GM19238 (cell line): ENCODE measurements around the gene HTR2C.
"Not testable (repeated sequence)": the region's sequence is repeated elsewhere in the genome, so short reads cannot be mapped to it uniquely, and the experiment has no call there.

Experiments used
- DNase-seq: peaks from one replicate; pipeline ENCODE4 v3.0.0; 2011; ENCODE audit warnings: low spot score; ENCODE audit not compliant: insufficient read length

HTR2C gene

DNA sequence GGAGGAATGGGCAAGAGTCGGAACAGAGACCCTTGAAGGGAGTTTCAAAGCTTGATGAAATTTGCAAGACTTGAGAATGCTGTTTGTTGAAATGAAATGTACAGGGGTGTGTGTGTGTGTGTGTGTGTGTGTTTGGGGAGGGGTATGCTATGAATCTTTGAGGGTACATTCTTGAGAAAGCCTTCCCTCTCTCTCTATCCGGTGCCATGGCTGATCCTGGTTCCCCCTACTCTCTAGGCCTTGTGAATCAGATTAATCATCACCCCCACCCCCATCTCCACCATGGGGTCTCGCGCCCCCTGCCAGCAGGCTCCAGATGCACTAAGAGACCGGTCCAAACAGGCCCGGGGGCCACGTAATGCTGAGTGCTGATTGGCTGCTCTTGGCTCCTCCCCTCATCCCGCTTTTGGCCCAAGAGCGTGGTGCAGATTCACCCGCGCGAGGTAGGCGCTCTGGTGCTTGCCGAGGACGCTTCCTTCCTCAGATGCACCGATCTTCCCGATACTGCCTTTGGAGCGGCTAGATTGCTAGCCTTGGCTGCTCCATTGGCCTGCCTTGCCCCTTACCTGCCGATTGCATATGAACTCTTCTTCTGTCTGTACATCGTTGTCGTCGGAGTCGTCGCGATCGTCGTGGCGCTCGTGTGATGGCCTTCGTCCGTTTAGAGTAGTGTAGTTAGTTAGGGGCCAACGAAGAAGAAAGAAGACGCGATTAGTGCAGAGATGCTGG, at the start of gene HTR2C:
Gene HTR2C, plus strand, starts transcription at position 441 of the 729 bp plus-strand sequence. CDS start 142,851 bp downstream, outside the sequence.
- no peak for DNase-seq

DNA sequence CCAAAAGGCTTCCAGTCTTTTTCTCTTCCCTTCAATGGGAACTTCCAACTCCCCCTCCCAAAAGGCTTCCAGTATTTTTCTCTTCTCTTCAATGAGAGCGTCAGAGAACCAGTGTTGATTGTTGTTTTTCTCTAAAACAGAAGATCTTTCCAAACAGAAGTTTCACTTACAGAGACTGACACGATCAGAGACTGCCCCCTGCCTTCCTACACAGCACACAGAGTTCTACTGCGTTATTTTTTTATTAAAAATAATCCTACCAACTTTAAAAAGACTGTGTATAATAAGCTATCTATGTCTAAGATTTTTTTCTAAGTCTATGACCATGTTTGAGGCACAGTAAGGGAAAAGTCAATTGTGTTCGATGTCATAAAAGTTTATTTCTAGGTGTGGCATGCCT, 3.5 kb upstream of the HTR2C start:
- no peak for DNase-seq

DNA sequence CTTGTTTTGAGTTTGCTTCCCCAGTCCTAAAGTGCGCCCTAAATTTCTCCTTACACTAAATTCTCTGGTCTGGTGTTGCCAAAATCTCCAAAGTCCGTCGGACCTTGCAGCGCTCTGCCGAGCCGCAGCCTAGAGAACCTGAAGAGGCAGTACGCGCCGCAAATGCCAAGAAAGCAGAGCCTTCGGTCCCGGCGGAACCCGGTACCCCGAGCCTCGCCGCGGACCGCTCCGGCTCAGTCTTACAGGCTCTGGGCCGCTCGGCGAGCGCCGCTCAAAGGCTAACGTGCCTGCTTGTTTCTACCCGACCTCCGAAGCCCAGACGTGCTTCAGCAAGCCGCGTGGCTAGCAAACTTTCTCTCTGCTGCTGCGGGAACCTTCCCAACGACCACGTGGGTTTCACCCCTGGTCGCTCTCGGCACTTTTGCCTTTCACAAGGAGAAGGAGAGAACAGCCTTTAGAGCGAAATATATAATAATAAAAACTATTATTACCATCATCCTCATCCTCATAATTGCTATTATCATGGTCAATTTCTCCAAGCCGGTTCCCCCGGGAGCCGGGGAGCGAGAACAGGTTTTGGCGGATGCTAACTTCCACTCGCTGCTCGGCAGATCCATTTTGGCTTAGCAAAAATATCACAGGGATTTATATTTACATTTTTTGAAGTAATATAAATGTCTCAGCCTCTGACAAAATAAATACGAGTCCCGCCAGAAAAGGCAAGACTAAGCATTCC, 2.2 kb upstream of the HTR2C start:
- no peak for DNase-seq

DNA sequence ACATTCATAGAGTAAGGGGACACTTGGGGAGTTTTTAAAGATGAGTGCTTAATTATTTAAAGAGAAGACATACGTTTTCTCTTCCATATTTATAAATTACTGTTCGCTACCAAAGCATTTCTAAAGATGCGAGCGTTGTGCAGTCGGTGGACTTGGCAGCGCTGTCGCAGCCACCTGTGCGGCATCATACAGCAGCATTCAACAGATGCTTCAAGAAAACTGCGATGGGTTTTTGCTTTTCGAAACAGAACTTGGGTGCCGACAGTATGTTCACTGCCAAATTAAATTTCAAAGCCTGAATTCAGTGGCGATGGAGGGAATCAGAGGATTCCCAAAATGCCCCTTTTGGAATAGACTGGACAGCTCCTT, 1.6 kb upstream of the HTR2C start:
- DNase-seq, result no peak

DNA sequence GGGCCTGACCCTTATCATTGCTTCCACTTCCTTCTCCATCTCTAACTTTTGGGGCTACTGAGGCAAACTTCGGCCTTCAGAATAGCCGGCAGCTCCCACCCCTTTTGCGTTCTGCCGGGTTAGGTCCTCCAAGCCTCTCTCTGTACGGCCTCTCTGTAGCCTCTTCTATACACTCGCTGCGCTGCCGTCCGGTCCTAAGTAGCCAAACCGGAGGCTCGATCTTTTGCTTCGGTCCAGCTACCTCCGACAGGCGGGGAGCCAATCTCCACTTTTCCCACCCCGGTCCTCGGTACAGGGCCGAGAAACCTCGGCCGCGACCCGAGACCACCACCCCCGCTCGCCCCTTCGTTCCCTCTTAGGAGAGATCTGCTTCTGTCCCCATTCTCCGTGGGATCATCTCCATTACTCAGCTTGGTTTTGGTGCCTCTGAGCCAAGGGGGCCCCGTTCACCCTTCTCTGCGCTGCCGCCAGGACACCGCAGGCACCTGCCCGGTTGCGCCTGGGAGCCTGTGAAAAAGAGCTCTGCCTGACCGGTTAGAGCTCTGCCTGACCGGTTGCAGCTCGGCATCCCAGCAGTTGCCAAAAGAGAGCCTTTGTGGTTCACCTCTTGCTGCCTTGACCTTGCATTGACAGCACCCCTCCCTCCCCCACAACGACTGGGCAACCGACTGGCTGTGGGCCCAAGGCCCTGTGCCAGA, 1.0 kb upstream of the HTR2C start:
- DNase-seq, result no peak

- DNase-seq, result no peak
Observed at GRCh38 chrX:114584375-114584943, 573 bp downstream of the HTR2C start.

DNA sequence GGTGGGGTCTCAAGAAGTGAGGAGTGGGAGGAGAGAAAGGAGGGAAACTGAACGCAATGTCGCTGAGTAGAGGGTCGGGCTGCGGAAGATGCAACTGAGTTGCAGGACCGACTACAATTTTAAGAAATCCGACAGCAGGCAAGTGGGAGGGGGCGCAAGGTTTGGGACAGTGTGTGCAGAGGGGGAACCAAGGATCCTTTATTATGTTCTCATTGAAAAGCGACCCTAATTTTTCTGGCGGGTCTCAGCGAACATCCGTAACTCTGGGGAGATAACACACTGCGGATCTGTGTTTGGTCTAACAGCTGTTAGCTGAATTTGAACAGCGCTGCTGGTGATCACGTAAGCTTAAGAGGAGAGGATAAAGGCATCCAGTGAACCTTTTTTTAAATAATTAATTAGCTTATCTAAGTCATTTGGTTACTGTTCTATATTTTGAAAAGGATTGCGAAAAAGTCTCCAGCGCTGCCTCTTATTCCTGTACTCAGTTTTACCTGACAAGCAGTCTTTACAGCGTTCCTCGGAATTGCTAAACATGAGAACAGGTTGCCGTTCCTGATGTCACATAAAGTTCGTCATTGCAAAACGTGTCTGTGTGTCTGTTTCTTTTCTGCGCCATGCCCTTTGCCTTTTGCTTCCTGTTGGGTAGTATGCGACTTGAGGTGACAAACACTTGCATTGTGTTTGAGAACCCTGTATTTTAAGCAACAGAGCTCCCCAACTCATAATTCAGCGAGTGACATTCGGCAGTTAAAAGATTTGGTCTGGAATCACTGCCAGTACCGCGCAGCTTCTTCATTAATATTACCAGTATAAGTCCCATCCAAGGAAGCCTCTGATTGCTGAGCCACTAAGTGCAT, 1.3 kb downstream of the HTR2C start:
- no peak for DNase-seq

DNA sequence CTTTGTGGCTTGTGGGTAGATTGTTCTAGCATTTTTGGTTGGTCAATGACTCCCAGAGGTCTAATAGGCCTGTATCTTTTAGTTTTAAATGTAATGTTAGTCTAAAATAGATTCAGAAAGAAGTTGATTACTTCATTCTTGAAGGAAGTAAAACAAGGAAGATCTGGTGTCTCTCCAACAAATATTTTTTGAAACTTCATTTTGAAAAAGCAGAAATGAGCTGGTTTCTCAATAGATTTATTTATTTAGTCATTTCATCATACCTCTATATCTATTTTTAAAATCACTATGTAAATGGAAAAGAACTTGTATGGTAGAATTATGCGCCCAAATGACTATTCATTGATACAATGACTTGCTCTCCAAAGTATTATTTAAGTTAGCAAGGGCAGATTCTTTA, 7.2 kb downstream of the HTR2C start:
- DNase-seq, result no peak

DNA sequence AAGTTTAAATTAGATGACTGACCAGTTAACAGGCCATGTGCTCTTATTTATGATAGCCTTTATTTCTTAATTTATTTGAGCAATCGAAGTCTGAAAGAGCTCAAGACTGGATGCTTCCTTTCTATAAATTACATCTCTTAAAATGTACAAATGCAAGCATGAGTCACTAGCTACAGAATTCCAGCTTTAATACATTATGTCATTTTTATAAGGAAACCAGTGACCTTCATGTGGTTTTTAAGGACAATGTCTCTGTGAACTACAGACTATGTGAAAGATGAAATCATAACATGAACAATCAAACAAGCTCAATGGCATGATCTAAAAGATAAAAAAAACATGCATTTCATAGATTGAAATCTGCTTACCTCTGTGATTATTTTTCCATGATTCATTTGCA, 15.4 kb downstream of the HTR2C start:
- DNase-seq, result no peak

DNA sequence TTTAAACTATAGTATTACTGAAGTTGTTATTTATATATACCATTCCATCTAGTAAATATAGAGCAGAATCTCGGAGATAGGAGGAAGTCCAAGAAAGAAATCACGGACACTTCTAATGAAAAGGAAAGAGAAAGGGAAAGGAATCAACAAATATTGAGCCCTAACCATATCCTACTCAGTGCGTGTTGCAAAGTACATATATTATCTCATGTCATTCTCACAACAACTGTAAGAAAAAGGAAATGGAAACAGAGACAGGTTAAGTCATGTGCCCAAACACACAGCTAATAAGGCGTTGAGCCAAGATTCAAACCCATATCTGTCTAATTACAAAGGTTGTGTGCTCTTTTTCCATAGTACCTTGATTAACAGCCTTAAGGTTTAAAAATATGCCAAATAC, 16.0 kb downstream of the HTR2C start:
- DNase-seq, result no peak

- DNase-seq, result not testable (repeated sequence)
Observed at GRCh38 chrX:114606619-114607018, 22.7 kb downstream of the HTR2C start.

GRCh38 chrX:114611018-114611619, 27.2 kb downstream of the HTR2C start:
- peak; percentile 5 for DNase-seq

GRCh38 chrX:114615765-114616164, 31.9 kb downstream of the HTR2C start:
- DNase-seq, result no peak

- no peak for DNase-seq
Observed at GRCh38 chrX:114619874-114620273, 36.0 kb downstream of the HTR2C start.

GRCh38 chrX:114626323-114626722, 42.4 kb downstream of the HTR2C start:
- DNase-seq, result no peak

DNA sequence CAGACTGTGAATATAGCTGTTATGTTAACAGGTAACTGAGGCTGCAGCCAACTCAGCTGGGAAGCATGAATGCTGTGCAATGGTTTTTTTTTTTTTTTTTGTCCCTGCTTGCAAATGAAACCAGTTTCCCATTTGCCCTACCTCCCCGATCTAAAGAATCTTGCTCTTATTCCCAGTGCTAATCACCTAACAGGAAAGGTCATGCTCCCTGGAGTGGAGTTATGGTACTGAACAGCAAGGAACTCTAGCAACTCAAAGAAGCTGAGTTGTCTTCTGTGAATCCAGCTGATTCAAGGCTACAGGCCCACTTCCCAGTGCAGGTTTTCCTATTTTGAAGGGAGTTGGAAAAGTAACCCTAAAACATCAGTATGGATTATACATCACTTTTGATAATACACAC, 52.1 kb downstream of the HTR2C start:
- DNase-seq, result no peak

DNA sequence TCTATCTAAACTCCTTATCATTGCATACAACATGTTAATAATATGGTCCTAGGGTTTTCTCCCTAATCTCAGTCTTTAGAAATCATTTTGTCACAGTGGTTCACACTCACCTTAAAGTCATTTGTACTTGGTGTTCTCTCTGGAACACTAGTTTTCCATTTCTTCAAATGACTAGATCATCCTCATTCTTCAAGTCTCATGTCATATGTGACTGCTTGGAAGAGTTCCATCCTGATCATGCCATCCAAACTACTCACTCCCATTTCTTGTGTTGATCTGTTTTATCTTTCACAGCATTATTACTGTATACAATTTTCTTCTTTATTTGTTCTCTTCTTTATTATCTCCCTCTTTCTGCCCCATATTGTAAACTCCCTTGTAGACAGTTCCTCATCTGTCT, 66.5 kb downstream of the HTR2C start:
- DNase-seq, result no peak

DNA sequence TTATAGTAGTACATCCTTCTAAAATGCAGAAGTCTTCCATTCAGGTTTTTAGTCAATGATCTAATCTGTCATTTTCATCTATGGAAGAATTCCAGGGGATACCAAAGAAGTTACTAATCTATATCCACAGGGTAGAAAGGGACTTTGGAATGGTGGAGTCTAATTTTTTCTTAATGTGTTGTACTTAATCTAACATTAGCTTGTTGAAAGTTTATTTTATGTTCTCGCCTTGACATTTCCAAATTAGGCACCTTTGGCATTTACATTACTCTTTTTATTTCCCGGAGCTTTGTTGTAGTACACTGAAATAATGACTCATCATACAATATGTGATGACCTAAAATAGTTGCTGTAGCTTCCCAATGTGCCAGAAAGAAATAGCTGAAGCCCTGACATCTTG, 91.5 kb downstream of the HTR2C start:
- no peak for DNase-seq

- not testable (repeated sequence) for DNase-seq
Observed at GRCh38 chrX:114700533-114700932, 116.6 kb downstream of the HTR2C start.

DNA sequence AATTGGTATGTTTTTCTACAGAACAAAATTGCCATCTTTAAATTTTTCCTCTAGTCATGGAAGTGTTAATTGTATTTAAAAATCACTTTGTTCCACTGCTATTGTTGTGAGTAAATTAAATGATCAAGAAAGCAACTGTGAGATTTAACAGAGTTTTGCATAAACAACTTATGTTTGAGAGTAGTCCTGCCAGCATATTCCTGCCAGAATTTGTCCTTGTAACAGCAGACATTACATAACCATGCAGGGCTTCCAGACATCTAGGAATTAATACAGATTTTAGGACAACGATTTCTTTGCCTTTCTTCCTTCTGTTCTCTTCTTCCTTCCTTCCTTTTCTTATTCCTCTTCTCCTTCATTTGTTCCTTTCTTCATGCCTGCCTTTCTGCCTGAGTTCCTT, 125.5 kb downstream of the HTR2C start:
- no peak for DNase-seq

DNA sequence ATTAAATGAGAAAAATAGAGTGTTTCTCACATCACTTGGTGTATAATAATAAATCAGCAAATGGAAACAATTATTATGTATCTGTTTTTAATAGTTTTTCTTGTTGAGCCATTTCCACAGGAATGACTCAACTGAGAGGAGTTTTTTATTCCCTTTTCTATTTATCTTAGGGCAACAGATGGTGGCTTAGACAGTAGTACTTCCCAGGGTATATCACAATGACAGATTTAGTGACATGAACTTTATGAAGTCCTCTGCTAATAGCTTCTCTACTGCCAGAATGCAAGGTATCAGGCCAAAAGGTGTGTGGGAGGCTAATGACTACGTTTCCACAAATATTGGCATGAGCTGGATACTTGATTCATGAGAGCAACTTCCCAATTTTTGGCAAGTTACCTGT, 126.7 kb downstream of the HTR2C start:
- DNase-seq, result no peak
